ENCODE results near the gene SIM2.

The SIM2 gene

DNA sequence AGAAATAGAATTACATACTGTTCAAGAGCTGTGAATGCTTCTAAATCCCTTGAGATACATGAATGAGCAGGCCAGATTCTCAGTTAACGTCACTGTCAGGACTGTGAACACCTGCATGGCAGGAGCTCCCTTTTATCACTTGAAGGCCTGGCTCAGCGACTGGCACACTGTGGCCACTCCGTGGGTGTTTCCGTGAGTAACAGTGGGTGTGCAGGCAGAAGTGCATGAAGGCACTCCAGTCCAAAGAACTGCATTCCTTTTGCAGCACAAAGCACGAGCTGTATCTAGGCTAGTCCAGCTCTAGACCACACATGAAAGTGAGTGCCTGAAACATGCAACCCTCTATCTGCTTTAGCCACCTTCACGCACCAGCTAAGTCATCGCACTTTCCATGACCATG lies 9.6 kb upstream of the SIM2 start:
- DNase-seq = no peak

DNA sequence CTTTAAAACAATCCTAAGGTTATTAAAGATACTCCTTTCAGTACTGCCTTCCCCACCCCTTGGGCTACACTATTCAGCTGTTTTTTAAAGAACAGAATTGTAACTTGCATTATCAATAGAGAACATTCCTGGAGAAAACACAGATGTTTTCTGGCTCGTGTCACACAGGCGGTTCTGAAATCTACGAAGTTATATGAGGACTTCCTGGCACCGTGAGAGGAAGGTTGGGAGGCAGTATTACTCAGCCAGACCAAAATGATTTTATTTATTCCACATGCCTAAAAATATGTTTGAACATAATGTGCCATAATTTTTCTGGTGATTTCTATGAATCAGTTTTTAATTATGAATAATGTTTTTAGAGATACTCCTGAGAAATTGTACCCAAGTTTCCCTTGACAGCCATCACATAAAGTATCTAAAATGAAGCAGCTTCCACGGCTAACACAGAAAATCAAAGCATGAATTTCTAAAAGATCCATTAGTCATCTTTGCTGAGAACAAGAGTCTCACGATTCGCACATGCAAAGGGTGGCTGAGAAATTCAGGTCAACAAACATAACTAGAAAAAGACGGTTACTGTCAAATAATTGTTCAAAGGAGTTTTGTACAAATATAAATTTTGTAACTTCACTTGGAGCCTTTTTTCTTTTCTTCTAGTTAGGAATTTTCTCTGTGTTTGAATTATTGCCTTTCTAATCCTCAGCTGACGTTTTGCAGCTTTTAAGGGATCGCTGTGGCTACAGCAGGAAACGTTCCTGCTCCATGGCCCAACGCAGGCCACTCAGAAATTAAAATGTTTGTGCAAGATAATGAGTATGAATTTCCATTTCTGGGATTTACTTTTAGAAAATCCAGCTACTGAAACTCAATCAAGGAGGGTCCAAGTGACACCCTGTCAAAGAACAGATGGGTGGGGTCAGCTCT lies 8.0 kb upstream of the SIM2 start:
- DNase-seq = no peak

DNA sequence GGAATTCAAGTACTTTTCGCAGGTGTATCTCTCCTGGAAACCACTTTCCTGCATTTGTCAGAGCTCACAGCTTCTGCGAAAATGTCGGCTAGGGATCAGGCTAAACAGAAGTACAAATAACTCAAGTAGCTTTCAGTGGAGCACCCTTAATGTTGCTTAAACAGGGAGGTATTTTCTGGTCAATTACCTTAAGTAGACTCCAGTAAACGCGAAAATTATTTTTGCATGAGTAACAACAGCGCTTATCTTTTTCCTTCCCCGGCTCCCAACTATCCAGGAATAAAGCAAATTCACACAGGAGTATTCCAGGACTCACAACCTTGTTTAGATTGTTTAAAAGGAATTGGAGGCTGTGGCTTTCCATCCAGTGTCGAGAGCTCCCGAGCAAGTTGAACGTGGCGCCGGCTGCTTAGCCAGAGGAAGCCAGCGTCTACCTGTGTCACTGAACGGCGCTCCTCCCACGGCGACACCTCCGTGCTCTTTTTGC lies 7.3 kb upstream of the SIM2 start:
- no peak for DNase-seq

DNA sequence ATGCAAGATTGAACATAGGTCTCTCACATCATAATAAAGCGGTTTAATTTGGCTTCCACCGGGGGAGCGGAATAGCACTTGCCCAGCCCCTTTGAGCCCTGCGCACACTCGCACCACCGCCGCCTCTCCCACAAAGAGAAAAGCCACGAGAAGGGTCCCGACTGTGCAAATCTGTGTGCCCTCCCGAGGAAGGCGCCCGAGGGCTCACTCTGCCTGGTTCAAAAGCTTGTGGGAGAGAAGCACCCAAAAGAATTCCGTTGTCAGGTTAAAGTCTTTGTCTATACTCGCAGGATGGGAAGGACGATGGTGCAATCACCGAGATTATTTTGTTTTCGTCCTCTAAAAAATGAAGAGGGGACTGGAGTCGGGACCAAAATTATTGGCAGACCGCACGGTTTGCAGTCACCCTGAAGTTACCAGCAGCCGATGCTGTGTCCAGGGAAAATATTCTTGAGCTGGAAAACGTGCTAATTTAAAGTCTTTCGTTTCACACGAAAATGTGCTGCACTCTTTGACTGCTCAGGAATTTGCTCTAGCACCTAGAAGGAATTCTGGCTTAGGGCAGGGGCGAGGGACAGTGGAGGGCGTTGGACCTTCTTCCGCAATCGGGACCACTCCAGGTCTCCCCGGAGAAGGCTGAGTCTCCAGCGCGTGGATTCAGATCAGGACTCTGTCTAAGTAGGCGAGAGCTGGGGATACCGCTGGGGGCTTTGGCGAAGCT lies 6.6 kb upstream of the SIM2 start:
- no peak for DNase-seq

DNA sequence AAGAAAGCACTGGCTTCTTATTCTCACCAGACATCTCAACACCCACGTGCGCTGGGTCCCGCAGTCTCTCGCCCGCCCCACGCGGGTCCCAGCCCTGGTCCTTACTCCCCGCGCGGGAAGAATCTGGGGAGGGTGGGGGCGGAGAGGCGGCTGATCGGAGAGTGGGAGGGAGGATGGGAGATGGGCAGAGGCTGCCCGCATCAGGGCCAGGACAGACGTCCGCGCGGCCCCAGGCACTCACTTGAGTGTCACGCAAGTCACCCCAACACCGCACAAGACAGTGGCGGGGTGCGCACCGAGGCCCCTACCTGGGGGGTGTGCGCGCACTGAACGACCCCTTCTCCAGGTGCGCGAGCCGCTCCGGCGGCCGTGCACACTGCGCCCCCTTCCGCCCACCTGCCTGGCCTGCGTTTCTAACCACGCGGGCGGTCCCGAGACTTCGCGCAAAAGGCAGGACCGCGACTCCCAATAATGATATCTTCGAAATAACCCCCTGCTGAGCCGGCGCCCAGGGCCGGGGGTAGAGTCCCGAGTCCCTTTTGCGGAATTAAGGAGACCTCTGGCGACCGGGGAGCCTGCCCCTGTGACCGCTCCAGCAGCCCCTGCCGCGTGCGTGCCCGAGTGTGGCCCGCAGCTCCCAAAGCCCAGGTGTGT lies 6.0 kb upstream of the SIM2 start:
- peak; percentile 14 for DNase-seq

DNA sequence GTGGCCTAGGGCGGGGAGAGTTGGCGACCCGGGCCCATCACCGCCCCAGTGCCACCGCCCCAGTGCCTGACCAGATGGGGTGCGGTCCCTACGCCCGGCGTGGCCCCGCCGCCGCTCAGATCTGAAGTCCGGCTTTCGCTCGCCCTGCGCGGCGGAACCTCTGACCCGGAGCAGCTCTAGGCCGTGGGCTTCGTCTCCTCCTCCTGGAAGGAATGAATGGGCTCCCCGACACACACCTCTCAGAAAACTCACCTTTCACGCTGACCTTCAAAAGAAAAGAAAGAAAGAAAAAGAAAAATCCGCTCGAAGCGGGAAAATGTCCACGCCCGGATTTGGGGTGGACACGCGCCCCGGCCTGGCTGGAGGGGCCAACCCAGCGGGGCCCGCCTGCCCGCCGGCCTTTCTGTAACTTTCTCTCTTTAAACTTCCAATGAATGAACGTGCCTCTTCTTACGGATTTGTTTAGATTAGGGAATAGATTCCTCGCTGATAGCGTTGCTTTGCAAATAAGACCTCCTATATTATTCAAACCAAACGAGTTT lies 5.4 kb upstream of the SIM2 start:
- no peak for DNase-seq

DNA sequence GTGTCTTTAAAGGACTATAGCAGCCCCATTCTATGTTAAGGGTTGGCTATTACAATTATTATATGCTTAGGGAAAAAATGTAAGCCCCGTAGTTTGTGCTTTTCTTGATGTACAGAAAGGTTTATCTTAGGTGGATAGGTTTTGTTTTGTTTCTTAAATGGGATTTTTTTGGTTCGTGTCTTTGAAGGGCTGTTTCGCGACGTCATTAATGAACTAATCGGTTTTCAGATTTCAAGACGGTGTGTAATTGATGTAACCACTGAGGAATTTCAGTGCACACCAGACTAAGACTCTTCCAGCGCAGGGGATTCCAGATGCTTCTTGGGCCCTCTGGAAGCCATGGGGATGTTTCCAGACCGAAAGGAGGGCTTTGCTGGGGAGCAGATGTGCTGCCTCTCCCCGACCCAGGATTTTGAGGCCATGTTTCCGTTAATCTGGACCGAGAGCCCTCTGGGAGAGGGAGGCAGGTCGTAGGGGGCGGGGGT lies 4.8 kb upstream of the SIM2 start:
- DNase-seq = no peak

DNA sequence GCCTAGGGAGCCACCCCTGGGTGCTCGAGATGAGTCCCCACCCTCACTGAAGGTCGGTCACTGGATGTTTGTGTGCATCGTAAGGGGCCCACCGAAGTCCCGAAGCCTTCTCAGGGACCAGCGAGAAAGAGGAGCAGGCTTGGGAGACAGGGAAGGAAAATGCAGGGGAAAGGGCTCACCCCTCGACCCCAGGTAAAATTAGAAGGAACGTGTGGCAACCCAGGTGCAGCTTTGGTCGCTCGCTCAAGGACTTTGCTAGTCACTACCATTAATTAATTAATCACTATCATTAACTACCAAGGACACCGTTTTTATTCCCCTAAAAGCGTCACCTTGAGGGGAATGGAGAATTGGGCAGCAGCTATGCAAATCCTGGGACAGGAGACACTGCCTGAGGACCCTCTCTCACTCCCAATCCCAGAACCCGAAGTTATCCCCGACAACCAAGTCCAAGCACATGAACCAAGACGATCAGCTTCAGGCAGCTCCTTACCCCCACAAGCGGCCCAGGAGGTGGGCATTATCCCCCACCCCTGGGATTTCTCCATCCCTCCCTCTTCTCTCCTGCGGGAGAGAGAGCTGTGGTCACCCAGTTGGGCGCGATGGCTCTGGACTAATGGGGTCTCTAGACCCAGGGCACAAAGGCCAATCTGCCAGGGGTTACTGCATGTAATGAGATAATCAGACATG lies 4.2 kb upstream of the SIM2 start:
- no peak for DNase-seq

DNA sequence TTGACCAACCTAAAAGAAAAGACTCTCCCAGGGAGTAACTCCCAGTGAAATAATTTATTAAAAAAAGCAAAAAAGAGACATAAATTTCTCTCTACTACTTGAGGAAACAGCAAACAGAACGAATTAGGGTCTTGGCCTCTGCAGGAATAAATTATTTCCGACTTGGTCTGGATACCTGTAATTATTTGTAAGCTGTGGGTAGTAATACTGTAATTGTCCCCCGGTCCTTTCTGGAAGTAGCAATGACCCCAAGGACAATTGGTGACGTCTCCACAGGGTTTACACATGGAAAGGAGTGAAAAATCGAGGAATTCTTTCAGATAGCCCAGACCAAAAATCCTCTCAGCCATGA lies 3.7 kb upstream of the SIM2 start:
- DNase-seq = no peak

DNA sequence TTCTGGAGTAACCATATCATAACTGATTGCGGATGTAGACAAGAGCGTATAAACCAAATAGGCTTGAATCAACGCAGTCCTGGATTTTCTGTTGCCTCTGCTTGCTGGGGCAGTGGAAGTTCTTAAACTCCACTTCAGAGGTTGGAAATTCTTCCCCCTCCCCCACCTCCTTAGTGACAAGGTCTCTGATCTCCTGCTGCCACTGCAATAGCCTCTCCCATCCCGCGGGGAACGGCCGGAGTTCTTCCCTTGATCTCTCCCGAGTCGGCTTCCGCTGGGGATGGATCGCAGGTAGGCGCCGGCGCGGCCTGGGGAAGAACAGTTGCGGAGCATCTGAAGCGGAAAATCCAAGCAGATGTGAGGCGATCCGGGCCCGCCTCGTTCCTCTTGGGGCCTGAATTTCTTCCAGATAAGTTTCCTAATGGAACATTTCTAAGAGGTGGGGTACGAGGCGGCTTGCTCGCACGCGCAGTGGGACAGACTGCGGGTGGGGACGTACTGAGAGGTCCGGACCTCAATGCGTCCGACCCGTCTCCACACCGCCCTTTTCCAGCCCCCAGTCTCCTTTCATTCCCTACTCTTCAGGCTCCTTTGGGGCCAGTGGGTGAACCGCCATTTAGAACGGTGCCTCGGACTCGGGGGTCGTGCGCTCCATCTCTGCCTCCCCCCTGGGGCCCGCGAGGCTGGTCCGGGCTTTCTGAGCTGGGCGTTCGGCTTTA lies 3.1 kb upstream of the SIM2 start:
- no peak for DNase-seq

DNA sequence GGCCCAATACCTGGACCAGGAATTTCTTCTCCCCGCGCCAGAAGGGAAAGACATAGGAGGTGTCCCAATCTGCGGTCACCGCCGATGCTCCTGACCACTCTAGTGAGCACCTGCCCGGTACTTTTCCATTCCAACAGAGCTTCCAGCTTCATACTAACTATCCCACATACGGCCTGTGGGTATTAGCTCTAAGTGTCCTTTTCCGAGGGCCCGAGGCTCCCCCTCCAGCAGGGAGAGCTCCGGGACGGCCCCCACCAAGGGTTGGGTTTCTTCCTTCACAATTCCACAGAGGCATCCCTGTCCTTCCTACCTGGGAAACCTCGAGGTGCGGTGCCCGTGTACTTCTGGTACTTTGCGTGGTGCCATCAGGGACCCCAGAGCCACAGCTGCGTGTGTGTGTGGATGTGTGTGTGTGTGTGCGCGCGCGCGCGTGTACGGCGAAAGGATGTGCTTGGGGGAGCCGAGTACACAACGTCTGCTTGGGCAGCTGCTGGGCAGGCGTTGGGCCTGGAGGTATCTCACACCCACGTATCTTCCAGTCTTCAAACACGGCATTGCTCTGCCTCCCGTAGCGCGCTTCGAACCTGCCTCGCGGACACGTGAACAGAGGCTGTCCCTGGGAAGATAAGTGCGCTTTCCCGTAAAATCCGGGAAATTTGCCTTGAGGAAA lies 2.4 kb upstream of the SIM2 start:
- no peak for DNase-seq

DNA sequence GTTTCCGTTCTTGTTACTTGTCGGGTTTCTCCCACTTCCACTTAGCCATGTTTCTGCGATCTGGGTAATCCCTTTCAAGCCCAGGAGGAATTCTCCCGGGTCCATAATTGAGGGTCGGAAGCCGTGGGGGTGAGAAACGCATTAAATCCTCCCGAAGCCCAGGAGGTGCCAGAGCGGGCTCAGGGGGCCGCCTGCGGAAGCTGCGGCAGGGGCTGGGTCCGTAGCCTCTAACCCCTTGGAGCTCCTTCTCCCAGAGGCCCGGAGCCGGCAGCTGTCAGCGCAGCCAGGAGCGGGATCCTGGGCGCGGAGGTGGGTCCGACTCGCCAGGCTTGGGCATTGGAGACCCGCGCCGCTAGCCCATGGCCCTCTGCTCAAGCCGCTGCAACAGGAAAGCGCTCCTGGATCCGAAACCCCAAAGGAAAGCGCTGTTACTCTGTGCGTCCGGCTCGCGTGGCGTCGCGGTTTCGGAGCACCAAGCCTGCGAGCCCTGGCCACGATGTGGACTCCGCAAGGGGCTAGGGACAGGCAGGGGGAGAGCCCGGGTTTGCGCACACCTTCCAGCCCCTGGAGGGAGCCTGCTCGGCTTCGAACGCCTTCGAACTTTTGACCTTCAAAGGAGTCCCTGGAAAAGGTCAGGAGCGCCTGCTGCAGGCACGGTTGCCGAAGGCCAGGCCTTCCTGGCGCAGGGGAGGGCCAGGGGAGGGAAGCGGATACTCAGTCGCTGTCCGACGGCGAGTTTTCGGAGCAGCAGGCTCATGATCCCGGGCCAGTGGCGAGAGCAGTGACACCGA lies 1.7 kb upstream of the SIM2 start:
- DNase-seq = no peak

DNA sequence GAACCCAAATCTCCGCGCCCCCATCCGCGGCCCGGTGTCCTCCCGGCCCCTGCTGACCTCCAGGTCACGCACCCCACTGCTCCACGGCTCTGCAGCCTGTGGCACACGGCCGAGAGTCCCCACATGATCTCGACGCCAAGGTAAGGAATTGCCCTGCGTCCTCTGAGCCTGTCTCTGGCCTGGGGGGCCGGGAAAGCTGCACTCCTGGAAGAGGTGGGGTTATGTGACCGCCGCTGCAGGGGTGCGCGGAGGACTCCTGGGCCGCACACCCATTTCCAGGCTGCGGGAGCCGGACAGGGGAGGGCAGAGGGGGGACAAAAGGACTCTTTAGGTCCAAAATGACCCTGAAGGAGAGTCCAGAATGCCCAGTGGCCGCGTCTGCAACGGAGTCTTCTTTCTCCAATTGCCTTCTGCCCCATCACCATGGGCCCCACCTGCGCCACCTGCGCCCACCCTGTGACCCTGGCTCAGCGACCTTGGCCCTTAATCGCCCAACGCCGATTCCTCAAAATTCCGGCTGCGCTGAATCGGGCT lies 997 bp upstream of the SIM2 start:
- DNase-seq = no peak

DNA sequence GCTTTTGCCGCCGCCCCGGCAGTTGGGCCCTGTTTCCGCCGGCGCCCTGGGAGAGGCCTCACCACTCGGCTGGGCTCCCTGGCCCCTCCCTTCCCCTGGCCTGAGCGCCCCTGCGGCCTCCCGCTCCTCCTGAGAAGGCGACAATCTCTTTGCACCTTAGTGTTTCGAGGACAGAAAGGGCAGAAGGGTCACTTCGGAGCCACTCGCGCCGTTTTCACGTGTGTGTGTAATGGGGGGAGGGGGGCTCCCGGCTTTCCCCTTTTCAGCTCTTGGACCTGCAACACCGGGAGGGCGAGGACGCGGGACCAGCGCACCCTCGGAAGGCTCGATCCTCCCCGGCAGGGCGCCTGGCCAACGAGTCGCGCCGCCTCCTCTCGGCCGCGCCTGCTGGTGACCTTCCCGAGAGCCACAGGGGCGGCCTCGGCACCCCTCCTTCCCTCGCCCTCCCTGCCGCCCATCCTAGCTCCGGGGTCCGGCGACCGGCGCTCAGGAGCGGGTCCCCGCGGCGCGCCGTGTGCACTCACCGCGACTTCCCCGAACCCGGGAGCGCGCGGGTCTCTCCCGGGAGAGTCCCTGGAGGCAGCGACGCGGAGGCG lies 432 bp upstream of the SIM2 start:
- peak in 1 of 2 experiments; percentile 58 for DNase-seq

DNA sequence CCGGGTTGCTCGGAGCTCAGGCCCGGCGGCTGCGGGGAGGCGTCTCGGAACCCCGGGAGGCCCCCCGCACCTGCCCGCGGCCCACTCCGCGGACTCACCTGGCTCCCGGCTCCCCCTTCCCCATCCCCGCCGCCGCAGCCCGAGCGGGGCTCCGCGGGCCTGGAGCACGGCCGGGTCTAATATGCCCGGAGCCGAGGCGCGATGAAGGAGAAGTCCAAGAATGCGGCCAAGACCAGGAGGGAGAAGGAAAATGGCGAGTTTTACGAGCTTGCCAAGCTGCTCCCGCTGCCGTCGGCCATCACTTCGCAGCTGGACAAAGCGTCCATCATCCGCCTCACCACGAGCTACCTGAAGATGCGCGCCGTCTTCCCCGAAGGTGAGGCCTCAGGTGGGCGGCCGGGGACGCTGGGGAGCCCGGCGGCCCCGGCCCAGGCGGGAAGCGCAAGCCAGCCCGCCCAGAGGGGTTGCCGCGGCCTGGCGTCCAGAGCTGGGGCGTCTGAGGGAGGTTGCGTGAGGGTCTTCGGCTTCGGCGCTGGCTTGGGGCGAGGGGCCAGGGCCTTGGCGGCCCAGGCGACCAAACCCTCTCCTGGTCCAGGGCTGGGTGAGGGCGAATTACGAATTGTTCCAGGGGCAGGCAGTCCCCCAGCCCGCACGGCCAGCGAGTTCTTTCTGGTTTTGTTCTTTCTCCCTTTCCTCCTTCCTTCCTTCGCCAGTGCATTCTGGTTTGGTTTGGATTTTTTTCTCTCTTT lies 805 bp downstream of the SIM2 start:
- no peak for DNase-seq

DNA sequence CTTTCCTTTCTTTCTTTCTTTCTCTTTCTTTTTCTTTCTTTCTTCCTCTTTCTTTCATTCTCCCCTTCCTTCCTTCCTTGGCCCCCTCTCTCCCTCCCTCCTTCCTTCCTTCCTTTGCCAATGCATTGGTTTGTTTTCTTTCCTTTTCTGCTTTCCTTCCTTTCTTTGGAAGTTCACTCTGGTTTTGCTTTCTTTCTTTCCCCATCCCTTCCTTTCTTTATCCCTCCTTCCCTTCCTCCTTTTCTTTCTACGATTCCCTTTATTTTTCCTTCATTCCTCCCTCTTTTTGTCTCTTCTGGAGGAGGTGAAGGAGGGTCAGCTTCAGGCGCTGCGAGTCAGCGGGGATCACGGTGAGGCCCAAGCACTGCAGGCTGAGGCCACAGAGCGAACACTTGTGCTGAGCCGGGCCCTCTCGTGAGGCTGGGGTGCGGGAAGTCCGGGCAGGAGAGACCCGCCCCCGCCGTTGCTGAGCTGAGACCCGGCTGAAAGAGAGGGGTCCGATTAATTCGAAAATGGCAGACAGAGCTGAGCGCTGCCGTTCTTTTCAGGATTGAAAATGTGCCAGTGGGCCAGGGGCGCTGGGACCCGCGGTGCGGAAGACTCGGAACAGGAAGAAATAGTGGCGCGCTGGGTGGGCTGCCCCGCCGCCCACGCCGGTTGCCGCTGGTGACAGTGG lies 1.5 kb downstream of the SIM2 start:
- DNase-seq = no peak

DNA sequence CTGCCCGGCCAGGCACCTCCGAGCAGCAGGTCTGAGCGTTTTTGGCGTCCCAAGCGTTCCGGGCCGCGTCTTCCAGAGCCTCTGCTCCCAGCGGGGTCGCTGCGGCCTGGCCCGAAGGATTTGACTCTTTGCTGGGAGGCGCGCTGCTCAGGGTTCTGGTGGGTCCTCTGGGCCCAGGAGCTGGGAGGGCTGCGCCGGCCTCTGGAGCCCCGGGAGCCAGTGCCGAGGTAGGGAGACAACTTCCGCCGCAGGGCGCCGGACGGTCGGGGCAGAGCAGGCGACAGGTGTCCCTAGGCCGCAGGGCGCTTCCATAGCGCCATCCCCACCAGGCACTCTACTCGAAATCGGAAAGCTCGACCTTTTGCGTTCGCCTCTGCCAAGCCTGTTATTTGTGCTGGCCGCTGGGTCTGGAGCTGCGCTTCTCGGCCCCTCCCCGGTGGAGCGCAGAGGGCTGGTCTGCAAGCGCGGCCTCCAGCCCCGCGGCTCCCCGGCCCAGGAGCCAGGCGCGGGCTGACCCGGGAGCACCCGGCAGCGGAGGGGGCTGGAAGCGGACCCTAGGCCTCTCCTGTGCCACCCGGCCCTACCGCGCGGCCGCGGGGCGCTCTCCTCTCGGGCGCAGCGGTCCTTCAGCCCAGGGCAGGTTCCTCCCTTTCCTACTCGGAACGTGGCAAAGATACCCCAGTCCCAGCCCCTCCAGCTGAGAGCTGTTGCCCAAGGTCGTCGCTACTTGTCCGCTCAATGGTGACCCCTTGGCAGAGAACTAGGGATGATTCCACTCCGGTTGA lies 2.2 kb downstream of the SIM2 start:
- no peak for DNase-seq
